ENCODE results near the gene RASAL2. TPM values are rescaled to one million over a fixed set of nuclear protein-coding genes. Genes with fewer than 3 reads are reported as not detected.

The RASAL2 gene
- total RNA-seq, 1 donor from 2014 or later = 35.7 TPM

DNA sequence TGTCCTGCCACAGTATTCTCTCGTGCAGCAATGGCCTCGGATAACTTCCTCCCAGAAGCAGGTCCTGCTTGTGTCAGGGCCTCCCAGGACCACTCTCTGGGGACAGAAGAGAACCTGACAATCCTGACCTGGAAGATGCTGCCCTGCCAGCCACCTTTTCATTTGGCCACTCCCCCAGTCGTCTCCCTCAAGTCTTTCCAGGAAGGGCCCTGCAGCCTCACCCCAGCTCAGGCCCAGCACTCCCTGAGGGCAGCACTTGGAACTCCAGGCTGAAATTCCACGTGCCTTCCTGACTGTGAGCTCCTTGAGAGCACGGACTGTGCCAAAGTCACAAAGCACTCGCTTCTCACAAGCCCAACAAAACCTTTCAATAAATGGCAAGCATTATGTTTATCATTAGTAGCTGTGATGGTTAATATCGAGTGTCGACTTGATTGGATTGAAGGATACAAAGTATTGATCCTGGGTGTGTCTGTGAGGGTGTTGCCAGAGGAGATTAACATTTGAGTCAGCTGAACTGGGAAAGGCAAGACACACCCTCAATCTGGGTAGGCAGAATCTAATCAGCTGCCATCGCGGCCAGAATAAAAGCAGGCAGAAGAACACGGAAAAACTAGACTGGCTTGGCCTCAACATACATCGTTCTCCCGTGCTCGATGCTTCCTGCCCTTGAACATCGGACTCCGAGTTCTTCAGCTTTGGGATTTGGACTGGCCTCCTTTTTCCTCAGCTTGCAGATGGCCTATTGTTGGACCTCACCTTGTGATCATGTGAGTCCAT, 405.2 kb downstream of the RASAL2 start:
- no peaks in the 10 kb centered on the region for H3K4me1 Mint-ChIP-seq
- no peak overlapping the region for H3K27ac Mint-ChIP-seq
- no peaks in the 10 kb centered on the region for H3K27me3 Mint-ChIP-seq (ENCODE audit: low read depth)
- H3K9me3 Mint-ChIP-seq = no peaks in the 10 kb centered on the region
- no peak overlapping the region for H3K4me3 Mint-ChIP-seq
- TF ChIP-seq CTCF (IDR thresholded peaks at IDR 0.05; ENCODE audit: unreplicated experiment) = no peak
- DNase-seq (ENCODE audit: low spot score in 2 of 2, unreplicated experiment in 2 of 2) = no peak
- no peaks in the 10 kb centered on the region for H3K36me3 Mint-ChIP-seq

GRCh38 chr1:178500091-178500770, 406.3 kb downstream of the RASAL2 start:
- no peak for DNase-seq (ENCODE audit: low spot score in 2 of 2, unreplicated experiment in 2 of 2)

GRCh38 chr1:178500936-178501554, 407.1 kb downstream of the RASAL2 start:
- no peak overlapping the region for H3K27ac Mint-ChIP-seq
- DNase-seq (ENCODE audit: low spot score in 2 of 2, unreplicated experiment in 2 of 2) = no peak
- H3K9me3 Mint-ChIP-seq = no peaks in the 10 kb centered on the region
- no peak overlapping the region for H3K4me3 Mint-ChIP-seq
- no peaks in the 10 kb centered on the region for H3K36me3 Mint-ChIP-seq
- no peaks in the 10 kb centered on the region for H3K27me3 Mint-ChIP-seq (ENCODE audit: low read depth)
- no peaks in the 10 kb centered on the region for H3K4me1 Mint-ChIP-seq
- TF ChIP-seq CTCF (IDR thresholded peaks at IDR 0.05; ENCODE audit: unreplicated experiment) = no peak

More at GRCh38 chr1:178500091-178500770, 406.3 kb downstream of the RASAL2 start:
- peak; percentile 39 for TF ChIP-seq CTCF (IDR thresholded peaks at IDR 0.05; ENCODE audit: unreplicated experiment)
- Mint-ChIP-seq H3K27ac (no peak overlapping the region), H3K36me3 (no peaks in the 10 kb centered on the region), H3K4me3 (no peak overlapping the region), H3K27me3 (ENCODE audit: low read depth) (no peaks in the 10 kb centered on the region), H3K4me1 (no peaks in the 10 kb centered on the region), H3K9me3 (no peaks in the 10 kb centered on the region)

GRCh38 chr1:178501705-178502329, 407.9 kb downstream of the RASAL2 start:
- no peak overlapping the region for H3K27ac Mint-ChIP-seq
- DNase-seq (ENCODE audit: low spot score in 2 of 2, unreplicated experiment in 2 of 2) = peak; percentile 73 to 84
- H3K9me3 Mint-ChIP-seq = no peaks in the 10 kb centered on the region
- no peaks in the 10 kb centered on the region for H3K27me3 Mint-ChIP-seq (ENCODE audit: low read depth)
- no peak overlapping the region for H3K4me3 Mint-ChIP-seq
- no peaks in the 10 kb centered on the region for H3K36me3 Mint-ChIP-seq
- TF ChIP-seq CTCF (IDR thresholded peaks at IDR 0.05; ENCODE audit: unreplicated experiment) = peak; percentile 85
- no peaks in the 10 kb centered on the region for H3K4me1 Mint-ChIP-seq

- TF ChIP-seq CTCF (IDR thresholded peaks at IDR 0.05; ENCODE audit: unreplicated experiment) = no peak
- Mint-ChIP-seq H3K4me1 (no peaks in the 10 kb centered on the region), H3K27me3 (ENCODE audit: low read depth) (no peaks in the 10 kb centered on the region), H3K27ac (no peak overlapping the region), H3K36me3 (no peaks in the 10 kb centered on the region), H3K4me3 (no peak overlapping the region), H3K9me3 (no peaks in the 10 kb centered on the region)
- no peak for DNase-seq (ENCODE audit: low spot score in 2 of 2, unreplicated experiment in 2 of 2)
Measured at GRCh38 chr1:178502330-178502714, 408.4 kb downstream of the RASAL2 start.

All from mesothelial cell of epicardium (in vitro differentiated cells).